CD14-positive monocyte (primary cell): Measurements from ENCODE around the gene CR2. TPM values are rescaled to one million over a fixed set of nuclear protein-coding genes. Genes with fewer than 3 reads are reported as not detected.

Experiments used
- DNase-seq, 3 donors: peaks; one replicate each; pipeline ENCODE4 v3.0.0-alpha.2; 2011 to 2022
- H2AFZ ChIP-seq: 2 replicates; pipeline ENCODE4 v1.6.0; 2012; ENCODE audit warnings: mild to moderate bottlenecking, low read depth, low read length, inconsistent platforms; ENCODE audit not compliant: insufficient read depth, poor library complexity, severe bottlenecking
- H3K27ac ChIP-seq, 2 donors: 1 replicate in 1 of 2; 2 replicates in 1 of 2; pipeline ENCODE4 v1.5.1; 2012 to 2013; ENCODE audit warnings: low read length in 2 of 2, control low read depth in 1 of 2, inconsistent platforms in 1 of 2, low read depth in 1 of 2, mild to moderate bottlenecking in 1 of 2
- H3K27me3 ChIP-seq, 2 donors: one replicate each; pipeline versions ENCODE4 v1.6.0 to v1.6.1; 2011 to 2013; ENCODE audit warnings: low read length in 2 of 2; ENCODE audit not compliant: control insufficient read depth in 2 of 2, insufficient read depth in 2 of 2
- H3K36me3 ChIP-seq, 2 donors: replicated peaks in 1 of 2; 1 replicate in 1 of 2; 2 replicates in 1 of 2; pipeline versions ENCODE4 v1.5.1 to v1.6.1; 2012 to 2013; ENCODE audit warnings: low read length in 2 of 2, control low read depth in 1 of 2, inconsistent platforms in 1 of 2, mild to moderate bottlenecking in 1 of 2; ENCODE audit not compliant: insufficient read depth in 2 of 2, control insufficient read depth in 1 of 2
- H3K4me1 ChIP-seq, 2 donors: 1 replicate in 1 of 2; 2 replicates in 1 of 2; pipeline versions ENCODE4 v1.5.1 to v1.6.1; 2012 to 2013; ENCODE audit warnings: low read length in 2 of 2, control low read depth in 1 of 2, inconsistent platforms in 1 of 2, mild to moderate bottlenecking in 1 of 2, moderate library complexity in 1 of 2; ENCODE audit not compliant: insufficient read depth in 2 of 2, control insufficient read depth in 1 of 2
- H3K4me2 ChIP-seq: replicated peaks from 2 replicates; pipeline ENCODE3; 2012; ENCODE audit warnings: low read length, moderate library complexity, mild to moderate bottlenecking; ENCODE audit not compliant: poor library complexity, severe bottlenecking; ENCODE audit errors: extremely low read depth
- H3K4me3 ChIP-seq, 3 experiments: fragments of 200-600 bp in 1 of 3; sonication (generic) in 1 of 3; replicated peaks in 1 of 3; 1 replicate in 2 of 3; 2 replicates in 1 of 3; pipeline ENCODE4 v1.5.1; 2011 to 2013; ENCODE audit warnings: low read length in 3 of 3, mild to moderate bottlenecking in 3 of 3, control low read depth in 2 of 3, low read depth in 2 of 3, inconsistent platforms in 1 of 3, moderate library complexity in 1 of 3
- H3K79me2 ChIP-seq: 2 replicates; pipeline ENCODE4 v1.6.0; 2012; ENCODE audit warnings: mild to moderate bottlenecking, control low read depth, inconsistent platforms, low read length, moderate library complexity; ENCODE audit not compliant: insufficient read depth
- H3K9ac ChIP-seq: 2 replicates; pipeline ENCODE4 v1.6.0; 2017; ENCODE audit warnings: low read length, mild to moderate bottlenecking; ENCODE audit not compliant: insufficient read depth, poor library complexity, severe bottlenecking
- H3K9me3 ChIP-seq, 2 donors: replicated peaks in 1 of 2; 1 replicate in 1 of 2; 2 replicates in 1 of 2; pipeline versions ENCODE4 v1.5.1 to v1.6.1; 2012 to 2013; ENCODE audit warnings: low read length in 2 of 2, control low read depth in 1 of 2; ENCODE audit not compliant: control insufficient read depth in 1 of 2, insufficient read depth in 1 of 2
- H4K20me1 ChIP-seq: 2 replicates; pipeline ENCODE4 v1.6.0; 2012; ENCODE audit warnings: mild to moderate bottlenecking, low read length, control low read depth, moderate library complexity; ENCODE audit not compliant: insufficient read depth
- H3K27ac Mint-ChIP-seq, 7 donors: one replicate each; pipeline ENCODE4 v1.8.0; 2020; ENCODE audit warnings: mild to moderate bottlenecking in 7 of 7, mixed read lengths in 7 of 7, moderate library complexity in 6 of 7, inconsistent platforms in 2 of 7
- H3K27me3 Mint-ChIP-seq, 3 donors: one replicate each; pipeline ENCODE4 v1.8.0; 2021 to 2022; ENCODE audit warnings: low read depth in 3 of 3, mild to moderate bottlenecking in 3 of 3, mixed read lengths in 3 of 3, moderate library complexity in 3 of 3, inconsistent platforms in 1 of 3
- H3K36me3 Mint-ChIP-seq, 2 donors: one replicate each; pipeline ENCODE4 v1.8.0; 2020; ENCODE audit warnings: mixed read lengths in 2 of 2, inconsistent platforms in 1 of 2, mild to moderate bottlenecking in 1 of 2
- H3K4me1 Mint-ChIP-seq: one replicate; pipeline ENCODE4 v1.8.0; 2020; ENCODE audit warnings: mild to moderate bottlenecking, mixed read lengths
- H3K4me3 Mint-ChIP-seq, 2 donors: one replicate each; pipeline ENCODE4 v1.8.0; 2020; ENCODE audit warnings: mild to moderate bottlenecking in 2 of 2, mixed read lengths in 2 of 2, moderate library complexity in 1 of 2
- H3K9me3 Mint-ChIP-seq, 7 donors: one replicate each; pipeline ENCODE4 v1.8.0; 2020 to 2022; ENCODE audit warnings: mixed read lengths in 7 of 7, mild to moderate bottlenecking in 6 of 7, moderate library complexity in 6 of 7, inconsistent platforms in 2 of 7
- CTCF ChIP-seq: fragments of 200-600 bp; IDR thresholded peaks from one replicate; pipeline ENCODE4 v1.8.0; 2022; ENCODE audit warnings: antibody characterized with exemption, mild to moderate bottlenecking
- WGBS: methylation state at CpG from one replicate; pipeline ENCODE4 v1.1.5; 2013; ENCODE audit warnings: missing lambda C conversion rate; ENCODE audit not compliant: insufficient coverage; 5-methylcytosine and 5-hydroxymethylcytosine counted together
- intact Hi-C, 2 donors: fragments of 100-400 bp; cut with micrococcal nuclease; formaldehyde crosslinking; loops; one replicate each; pipeline versions ENCODE4 v1.15.0 to v1.15.1; 2023
- polyA plus RNA-seq, 3 donors: library from polyadenylated mRNA; depleted of rRNA in 1 of 3; unstranded in 2 of 3; stranded (reverse) in 1 of 3; fragments of 300-500 nt in 2 of 3; fragments of >200 nt in 1 of 3; fragmentation: Illumina TruSeq in 2 of 3; gene quantifications; 1 replicate in 2 of 3; 2 replicates in 1 of 3; pipeline ENCODE4 v1.2.3, GENCODE V29; 2012 to 2021

CR2 gene
- polyA plus RNA-seq, 3 donors = 0.05 to 0.28 (median 0.08) TPM

GRCh38 chr1:207458414-207458813 lies 4.3 kb downstream of the CR2 start:
- WGBS = 100% methylated on average over 1 of the region's 1 CpG
- no peaks in the 10 kb centered on the region for H3K9me3 ChIP-seq
- H3K4me2 ChIP-seq = no peak overlapping the region
- H2AFZ ChIP-seq = no peak overlapping the region
- Mint-ChIP-seq H3K27ac (no peak overlapping the region), H3K4me3 (no peak overlapping the region), H3K9me3 (peaks cover 0 to 6% (median 3%) of the 10 kb centered on the region in 7 donors), H3K4me1 (peaks cover 17% of the 10 kb centered on the region), H3K27me3 (peaks cover 21 to 23% (median 22%) of the 10 kb centered on the region in 3 donors), H3K36me3 (peaks cover 0 to 9% of the 10 kb centered on the region in 2 donors)
- no peaks in the 10 kb centered on the region for H3K79me2 ChIP-seq
- no peak for DNase-seq
- H3K9ac ChIP-seq = no peak overlapping the region
- no peak overlapping the region for H3K4me3 ChIP-seq
- no peak overlapping the region for H3K27ac ChIP-seq
- TF ChIP-seq CTCF = no peak
- H4K20me1 ChIP-seq = no peaks in the 10 kb centered on the region
- no peaks in the 10 kb centered on the region for H3K36me3 ChIP-seq
- intact Hi-C loops = no loop called here
- peaks cover 13 to 14% of the 10 kb centered on the region in 2 donors for H3K4me1 ChIP-seq
- peaks cover 31 to 40% of the 10 kb centered on the region in 2 donors for H3K27me3 ChIP-seq

- no CpG with 5 or more reads among the region's 2 CpGs for WGBS
Measured at GRCh38 chr1:207459008-207459407, 4.9 kb downstream of the CR2 start.

More at GRCh38 chr1:207459008-207459407, 4.9 kb downstream of the CR2 start:
- H3K4me2 ChIP-seq = no peak overlapping the region
- Mint-ChIP-seq H3K36me3 (peaks cover 0 to 6% of the 10 kb centered on the region in 2 donors), H3K4me1 (peaks cover 13% of the 10 kb centered on the region), H3K27ac (no peak overlapping the region), H3K27me3 (peaks cover 17 to 18% (median 18%) of the 10 kb centered on the region in 3 donors), H3K9me3 (peaks cover 0 to 6% (median 3%) of the 10 kb centered on the region in 7 donors), H3K4me3 (no peak overlapping the region)
- no peak overlapping the region for H3K4me3 ChIP-seq
- H3K27ac ChIP-seq = no peak overlapping the region
- H3K4me1 ChIP-seq = peaks cover 10 to 11% of the 10 kb centered on the region in 2 donors
- no peaks in the 10 kb centered on the region for H3K36me3 ChIP-seq
- H2AFZ ChIP-seq = no peak overlapping the region
- H3K27me3 ChIP-seq = peaks cover 26 to 34% of the 10 kb centered on the region in 2 donors
- no peaks in the 10 kb centered on the region for H3K79me2 ChIP-seq
- no peak for DNase-seq
- H3K9ac ChIP-seq = no peak overlapping the region
- no peaks in the 10 kb centered on the region for H4K20me1 ChIP-seq
- intact Hi-C loops = no loop called here
- no peaks in the 10 kb centered on the region for H3K9me3 ChIP-seq
- TF ChIP-seq CTCF = no peak
